ENCODE results near the gene VASP.

- TF ChIP-seq CTCF (IDR thresholded peaks at IDR 0.05 in 2 of 3, conservative IDR thresholded peaks at IDR 0.05 in 1 of 3; ENCODE audit: borderline replicate concordance in 1 of 3, insufficient read depth in 1 of 3, low read depth in 2 of 3, low read length in 2 of 3) (no peak), EZH2phosphoT487 (IDR thresholded peaks at IDR 0.05; ENCODE audit: borderline replicate concordance) (no peak), RAD21 (IDR thresholded peaks at IDR 0.05; ENCODE audit: low read depth) (no peak), POLR2A (IDR thresholded peaks at IDR 0.05; ENCODE audit: borderline replicate concordance, extremely low read depth, insufficient read depth, insufficient read length) (no peak), EGR1 (IDR thresholded peaks at IDR 0.05; ENCODE audit: low read depth) (no peak)
These were observed 47.2 kb downstream of the VASP start for GRCh38 chr19:45554481-45554880.
